Activated B cell treated with CpG ODN at 0.5 μM for 24 hours (primary cell): ENCODE measurements around the gene NDUFAF2. TPM values are rescaled to one million over a fixed set of nuclear protein-coding genes. Genes with fewer than 3 reads are reported as not detected.
"Not testable (repeated sequence)": the region's sequence is repeated elsewhere in the genome, so short reads cannot be mapped to it uniquely, and the experiment has no call there.

Experiments used
- ATAC-seq: fragments of 200-7000 bp; cut with Tn5 transposase; one replicate; pipeline ENCODE4 v1.10.0; 2021; ENCODE audit warnings: low read depth, mild to moderate bottlenecking, moderate library complexity
- CTCF ChIA-PET: fragments of 350-600 bp; sonication (Branson Sonifier 250); formaldehyde crosslinking; loops from one replicate; lab custom pipeline; 2021; ENCODE audit warnings: antibody characterized with exemption; lab: Charles Lee
- POLR2A ChIA-PET: fragments of 350-600 bp; sonication (Branson Sonifier 250); formaldehyde crosslinking; loops from one replicate; lab custom pipeline; 2021; ENCODE audit warnings: antibody characterized with exemption; lab: Charles Lee
- DNase-seq: peaks from one replicate; pipeline ENCODE4 v3.0.0; 2022
- H3K27ac Mint-ChIP-seq: one replicate; pipeline ENCODE4 v1.8.0; 2020; ENCODE audit warnings: mixed read lengths
- H3K27me3 Mint-ChIP-seq: one replicate; pipeline ENCODE4 v1.8.0; 2021; ENCODE audit warnings: mixed read lengths
- H3K36me3 Mint-ChIP-seq: one replicate; pipeline ENCODE4 v1.8.0; 2021; ENCODE audit warnings: low read depth, mixed read lengths
- H3K4me1 Mint-ChIP-seq: one replicate; pipeline ENCODE4 v1.8.0; 2021; ENCODE audit warnings: mixed read lengths
- H3K4me3 Mint-ChIP-seq: one replicate; pipeline ENCODE4 v1.8.0; 2020; ENCODE audit warnings: mild to moderate bottlenecking, mixed read lengths
- H3K9me3 Mint-ChIP-seq: one replicate; pipeline ENCODE4 v1.8.0; 2020; ENCODE audit warnings: mixed read lengths
- intact Hi-C: fragments of 100-400 bp; cut with micrococcal nuclease; formaldehyde crosslinking; loops from one replicate; pipeline ENCODE4 v1.15.1; 2024
- total RNA-seq: library from RNA; stranded (reverse); gene quantifications from 2 replicates; pipeline ENCODE4 v1.2.3, GENCODE V29; 2022
- TF ChIP-seq, protein P1 (sequence below): fragments of 200-600 bp; IDR thresholded peaks from one replicate; pipeline ENCODE4 v1.8.0; 2022; ENCODE audit warnings: antibody characterized with exemption, mild to moderate bottlenecking

NDUFAF2 gene
- total RNA-seq, 1 donor from 2014 or later, result 13.1 TPM

DNA sequence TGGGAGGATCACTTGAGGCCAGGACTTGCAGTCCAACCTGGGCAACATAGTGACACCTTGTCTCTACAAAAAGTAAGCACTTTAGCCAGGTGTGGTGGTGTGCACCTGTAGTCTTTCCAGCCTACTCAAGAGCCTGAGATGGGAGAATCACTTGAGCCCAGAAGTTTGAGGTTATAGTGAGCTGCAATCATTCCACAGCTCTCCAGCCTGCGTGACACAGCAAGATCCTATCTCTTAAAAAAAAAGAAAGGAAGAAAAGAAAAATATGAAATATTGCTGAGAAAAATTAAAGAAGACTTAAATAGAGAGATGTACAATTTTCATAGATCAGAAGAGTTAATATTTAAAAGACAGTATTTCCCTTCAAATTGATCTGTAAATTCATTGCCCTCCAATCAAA lies 140.9 kb downstream of the NDUFAF2 start:
- CTCF ChIA-PET, result no interaction called here
- TF ChIP-seq, protein P1, sequence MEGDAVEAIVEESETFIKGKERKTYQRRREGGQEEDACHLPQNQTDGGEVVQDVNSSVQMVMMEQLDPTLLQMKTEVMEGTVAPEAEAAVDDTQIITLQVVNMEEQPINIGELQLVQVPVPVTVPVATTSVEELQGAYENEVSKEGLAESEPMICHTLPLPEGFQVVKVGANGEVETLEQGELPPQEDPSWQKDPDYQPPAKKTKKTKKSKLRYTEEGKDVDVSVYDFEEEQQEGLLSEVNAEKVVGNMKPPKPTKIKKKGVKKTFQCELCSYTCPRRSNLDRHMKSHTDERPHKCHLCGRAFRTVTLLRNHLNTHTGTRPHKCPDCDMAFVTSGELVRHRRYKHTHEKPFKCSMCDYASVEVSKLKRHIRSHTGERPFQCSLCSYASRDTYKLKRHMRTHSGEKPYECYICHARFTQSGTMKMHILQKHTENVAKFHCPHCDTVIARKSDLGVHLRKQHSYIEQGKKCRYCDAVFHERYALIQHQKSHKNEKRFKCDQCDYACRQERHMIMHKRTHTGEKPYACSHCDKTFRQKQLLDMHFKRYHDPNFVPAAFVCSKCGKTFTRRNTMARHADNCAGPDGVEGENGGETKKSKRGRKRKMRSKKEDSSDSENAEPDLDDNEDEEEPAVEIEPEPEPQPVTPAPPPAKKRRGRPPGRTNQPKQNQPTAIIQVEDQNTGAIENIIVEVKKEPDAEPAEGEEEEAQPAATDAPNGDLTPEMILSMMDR, result no peak
- no peak for DNase-seq
- peaks cover 29% of the 10 kb centered on the region for H3K36me3 Mint-ChIP-seq
- intact Hi-C loops, result no loop called here
- no peak for ATAC-seq
- H3K27me3 Mint-ChIP-seq, result no peaks in the 10 kb centered on the region
- POLR2A ChIA-PET, result no interaction called here
- no peak overlapping the region for H3K27ac Mint-ChIP-seq
- no peaks in the 10 kb centered on the region for H3K4me1 Mint-ChIP-seq
- H3K4me3 Mint-ChIP-seq, result no peak overlapping the region
- H3K9me3 Mint-ChIP-seq, result peaks cover 6% of the 10 kb centered on the region

DNA sequence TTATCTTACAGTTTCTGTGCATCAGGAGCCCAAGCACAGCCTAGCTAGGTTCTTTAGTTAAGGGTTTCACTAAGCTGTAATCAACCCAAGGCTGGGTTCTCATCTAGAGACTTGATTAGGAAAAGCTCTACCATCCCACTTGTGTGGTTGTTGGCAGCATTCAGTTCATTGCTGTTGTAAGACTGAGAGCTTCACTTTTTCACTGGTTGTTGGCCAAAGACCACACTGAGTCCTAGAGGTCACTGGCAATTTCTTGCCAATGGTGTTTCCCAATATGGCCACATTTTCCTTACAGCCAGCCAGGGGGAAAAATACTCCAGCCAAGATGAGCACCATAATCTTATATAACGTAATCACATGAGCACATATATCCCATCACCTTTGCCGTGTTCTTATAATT lies 142.9 kb downstream of the NDUFAF2 start:
- TF ChIP-seq, protein P1, result no peak
- DNase-seq (no peak), ATAC-seq (no peak)
- H3K36me3 Mint-ChIP-seq, result peaks cover 23% of the 10 kb centered on the region
- peaks cover 8% of the 10 kb centered on the region for H3K9me3 Mint-ChIP-seq
- ChIA-PET CTCF (no interaction called here), POLR2A (interaction anchor here (0.6 kb wide), 1 partner anchor 186 kb away, joined by 3 read pairs; no protein-coding TSS in a partner anchor)
- H3K4me3 Mint-ChIP-seq, result no peak overlapping the region
- no peaks in the 10 kb centered on the region for H3K27me3 Mint-ChIP-seq
- intact Hi-C loops, result no loop called here
- H3K4me1 Mint-ChIP-seq, result no peaks in the 10 kb centered on the region
- no peak overlapping the region for H3K27ac Mint-ChIP-seq

DNA sequence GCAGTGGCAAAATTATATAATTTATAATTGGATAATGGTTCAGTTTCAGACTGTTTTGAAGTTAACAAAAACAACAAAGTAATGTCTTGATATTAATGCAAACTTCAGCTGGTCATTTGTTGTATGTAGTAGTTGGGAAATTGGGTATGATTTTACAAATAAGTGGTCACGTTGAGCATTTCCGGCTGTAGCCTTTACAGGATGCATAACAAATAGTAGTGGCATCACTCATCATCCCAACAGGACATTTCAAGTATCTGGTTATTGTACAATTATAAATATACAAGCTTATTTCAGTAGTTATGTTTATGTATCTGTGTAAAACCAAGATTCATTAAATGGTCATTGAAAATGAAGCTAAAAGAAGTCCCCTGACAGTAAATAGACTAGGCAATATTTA lies 144.3 kb downstream of the NDUFAF2 start:
- TF ChIP-seq, protein P1, result no peak
- no peak for DNase-seq
- intact Hi-C loops, result no loop called here
- Mint-ChIP-seq H3K4me1 (no peaks in the 10 kb centered on the region), H3K27me3 (no peaks in the 10 kb centered on the region), H3K4me3 (no peak overlapping the region), H3K36me3 (peaks cover 12% of the 10 kb centered on the region), H3K9me3 (peaks cover 8% of the 10 kb centered on the region), H3K27ac (no peak overlapping the region)
- CTCF ChIA-PET, result no interaction called here
- ATAC-seq, result no peak
- POLR2A ChIA-PET, result no interaction called here

DNA sequence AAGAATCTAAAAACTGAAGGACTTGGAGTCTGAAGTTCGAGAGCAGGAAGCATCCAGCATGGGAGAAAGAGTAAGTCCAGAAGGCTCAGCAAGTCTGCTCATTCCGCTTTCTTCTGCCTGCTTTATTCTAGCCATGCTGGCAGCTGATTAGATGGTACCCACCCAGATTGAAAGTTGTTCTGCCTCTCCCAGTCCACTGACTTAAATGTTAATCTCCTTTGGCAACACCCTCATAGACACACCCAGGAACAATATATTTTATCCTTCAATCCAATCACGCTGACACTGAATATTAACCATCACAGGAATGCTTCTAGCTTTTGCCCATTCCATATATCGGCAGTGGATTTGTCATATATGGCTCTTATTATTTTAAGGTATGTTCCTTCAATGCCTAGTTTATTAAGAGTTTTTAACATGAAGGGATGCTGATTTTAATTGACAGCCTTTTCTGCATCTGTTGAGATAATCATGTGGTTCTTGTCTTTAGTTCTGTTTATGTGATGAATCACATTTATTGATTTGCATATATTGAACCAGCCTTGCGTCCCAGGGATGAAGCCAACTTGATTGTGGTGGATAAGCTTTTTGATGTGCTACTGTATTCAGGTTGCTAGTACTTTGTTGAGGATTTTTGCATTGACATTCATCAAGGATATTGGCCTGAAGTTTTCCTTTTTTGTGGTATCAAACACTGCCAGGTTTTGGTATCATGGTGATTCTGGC lies 148.2 kb downstream of the NDUFAF2 start:
- H3K36me3 Mint-ChIP-seq, DNase-seq, H3K9me3 Mint-ChIP-seq, H3K27ac Mint-ChIP-seq, H3K4me1 Mint-ChIP-seq, H3K27me3 Mint-ChIP-seq, ATAC-seq, CTCF ChIA-PET, intact Hi-C loops, POLR2A ChIA-PET, H3K4me3 Mint-ChIP-seq: not testable (repeated sequence)

DNA sequence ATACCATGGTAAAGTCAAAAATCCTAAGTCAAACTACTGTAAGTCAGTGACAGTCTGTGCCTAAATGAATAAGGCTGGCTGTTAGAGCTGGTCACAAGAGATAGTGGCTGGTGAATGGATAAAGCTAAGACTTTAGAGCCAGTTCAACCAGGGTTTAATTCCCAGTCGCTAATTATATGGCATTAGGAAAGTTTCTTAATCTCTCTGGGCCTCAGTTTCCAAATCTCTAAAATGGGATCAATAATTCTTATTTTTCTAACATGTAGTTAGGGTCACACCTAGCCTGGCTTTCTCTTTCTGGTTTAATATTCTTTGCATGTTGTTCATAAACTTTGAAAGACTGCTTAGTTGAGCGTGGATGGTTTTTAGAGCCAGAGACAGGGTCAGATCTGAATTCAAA lies 152.5 kb downstream of the NDUFAF2 start:
- ATAC-seq (no peak), DNase-seq (no peak)
- no peaks in the 10 kb centered on the region for H3K4me1 Mint-ChIP-seq
- intact Hi-C loops, result no loop called here
- POLR2A ChIA-PET, result no interaction called here
- no peak overlapping the region for H3K27ac Mint-ChIP-seq
- CTCF ChIA-PET, result no interaction called here
- no peaks in the 10 kb centered on the region for H3K27me3 Mint-ChIP-seq
- TF ChIP-seq, protein P1, result no peak
- H3K4me3 Mint-ChIP-seq, result no peak overlapping the region
- peaks cover 23% of the 10 kb centered on the region for H3K36me3 Mint-ChIP-seq
- H3K9me3 Mint-ChIP-seq, result peaks cover 3% of the 10 kb centered on the region
